GM21360 (cell line): Measurements from ENCODE around the gene CCDC134.
"Not testable (repeated sequence)": the region's sequence is repeated elsewhere in the genome, so short reads cannot be mapped to it uniquely, and the experiment has no call there.

Source experiments
- ATAC-seq: cut with Tn5 transposase; IDR thresholded peaks from one replicate; pipeline ENCODE4 v1.9.1; 2021; ENCODE audit warnings: mild to moderate bottlenecking, moderate library complexity; ENCODE audit not compliant: unreplicated experiment

Gene CCDC134

DNA sequence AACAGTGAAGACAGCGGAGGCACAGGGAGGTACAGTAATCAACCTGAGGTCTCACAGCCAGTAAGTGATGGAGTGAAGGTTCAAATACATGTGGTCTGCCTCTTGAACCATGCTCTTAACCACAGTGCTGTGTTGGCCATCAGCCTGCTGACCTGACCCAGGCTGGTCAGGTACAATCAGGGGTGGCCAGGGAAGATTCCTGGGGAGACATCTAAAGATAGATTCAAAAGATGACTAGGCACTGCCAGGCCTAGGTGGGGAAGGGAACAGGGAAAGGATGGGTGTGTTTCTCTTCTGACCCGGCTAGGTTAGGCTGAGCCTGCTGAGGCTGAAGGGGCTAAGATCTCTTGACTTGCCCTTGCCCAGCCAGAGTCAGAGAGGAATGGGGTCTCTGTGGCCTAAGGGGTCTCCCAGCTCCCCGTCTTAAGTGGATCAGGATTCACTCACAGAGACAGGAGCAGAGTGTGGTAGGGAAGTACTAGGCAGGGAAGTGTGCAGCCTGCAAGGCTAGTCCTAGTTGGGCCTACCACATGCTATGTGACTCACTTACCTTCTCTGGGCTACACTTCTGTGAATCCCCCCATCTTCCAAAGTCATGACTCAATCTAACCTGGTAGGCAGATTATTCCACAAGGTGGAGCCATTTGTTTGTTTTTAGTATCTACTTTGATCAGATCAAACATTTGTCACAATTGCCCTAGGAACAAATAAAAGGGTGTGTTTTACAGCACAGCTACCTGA, 22.0 kb downstream of the CCDC134 start:
- ATAC-seq: no peak

DNA sequence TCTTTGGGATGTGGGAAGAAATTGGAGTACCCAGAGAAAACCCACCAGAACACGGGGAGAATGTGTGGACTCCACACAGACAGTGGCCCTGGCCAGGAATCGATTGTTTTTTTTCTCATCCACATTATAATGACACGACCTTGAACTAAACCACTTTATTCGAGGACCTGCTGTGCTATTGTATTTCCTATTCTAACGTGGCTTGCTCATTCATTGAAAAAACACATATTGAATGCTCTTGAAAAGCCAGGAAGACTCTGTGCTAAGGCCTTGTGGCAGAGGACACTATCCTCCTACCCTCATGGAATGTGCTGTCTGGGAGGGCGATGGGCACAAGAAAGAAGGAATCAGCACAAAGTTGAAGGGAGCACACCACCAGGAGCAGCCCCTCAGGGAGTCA, 23.3 kb downstream of the CCDC134 start:
- no peak for ATAC-seq

DNA sequence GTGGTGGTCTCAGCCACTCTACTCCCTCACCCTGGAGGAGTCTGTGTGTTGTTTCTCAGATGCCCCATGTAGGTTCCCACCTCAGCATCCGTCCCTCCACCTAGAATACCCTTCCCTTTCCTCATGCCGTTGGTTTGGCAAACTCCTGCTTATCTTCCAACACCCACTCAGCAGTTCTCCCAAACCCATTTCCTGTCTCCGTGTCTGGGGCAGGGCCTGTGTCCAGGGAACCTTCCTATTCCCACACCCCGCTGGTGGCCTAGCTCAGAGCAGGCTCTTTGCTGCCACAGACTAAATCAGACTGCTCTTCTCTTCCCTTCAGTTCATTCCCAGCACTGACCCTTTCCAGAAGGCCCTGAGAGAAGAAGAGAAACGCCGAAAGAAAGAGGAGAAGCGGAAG, 24.9 kb downstream of the CCDC134 start:
- no peak for ATAC-seq

DNA sequence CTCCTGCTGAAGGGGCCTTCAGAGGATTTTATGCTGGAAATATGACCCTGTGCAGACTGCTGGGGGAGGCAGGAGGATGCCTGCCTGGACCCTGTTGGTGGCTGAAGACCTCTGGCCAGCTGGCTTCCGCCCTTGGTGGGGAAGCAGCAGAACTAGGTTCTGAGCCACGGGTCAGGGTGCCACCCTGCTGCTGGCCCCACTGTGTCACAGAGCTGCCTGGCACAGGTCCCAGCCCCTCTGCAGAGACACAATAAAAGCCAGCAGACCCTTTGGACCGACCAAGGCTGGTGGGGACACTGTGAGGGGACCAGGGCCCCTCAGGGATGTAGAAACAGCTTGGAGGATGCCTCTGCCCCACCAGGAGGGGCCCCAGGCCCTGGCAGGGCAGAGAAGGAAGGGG, 25.5 kb downstream of the CCDC134 start:
- no peak for ATAC-seq

DNA sequence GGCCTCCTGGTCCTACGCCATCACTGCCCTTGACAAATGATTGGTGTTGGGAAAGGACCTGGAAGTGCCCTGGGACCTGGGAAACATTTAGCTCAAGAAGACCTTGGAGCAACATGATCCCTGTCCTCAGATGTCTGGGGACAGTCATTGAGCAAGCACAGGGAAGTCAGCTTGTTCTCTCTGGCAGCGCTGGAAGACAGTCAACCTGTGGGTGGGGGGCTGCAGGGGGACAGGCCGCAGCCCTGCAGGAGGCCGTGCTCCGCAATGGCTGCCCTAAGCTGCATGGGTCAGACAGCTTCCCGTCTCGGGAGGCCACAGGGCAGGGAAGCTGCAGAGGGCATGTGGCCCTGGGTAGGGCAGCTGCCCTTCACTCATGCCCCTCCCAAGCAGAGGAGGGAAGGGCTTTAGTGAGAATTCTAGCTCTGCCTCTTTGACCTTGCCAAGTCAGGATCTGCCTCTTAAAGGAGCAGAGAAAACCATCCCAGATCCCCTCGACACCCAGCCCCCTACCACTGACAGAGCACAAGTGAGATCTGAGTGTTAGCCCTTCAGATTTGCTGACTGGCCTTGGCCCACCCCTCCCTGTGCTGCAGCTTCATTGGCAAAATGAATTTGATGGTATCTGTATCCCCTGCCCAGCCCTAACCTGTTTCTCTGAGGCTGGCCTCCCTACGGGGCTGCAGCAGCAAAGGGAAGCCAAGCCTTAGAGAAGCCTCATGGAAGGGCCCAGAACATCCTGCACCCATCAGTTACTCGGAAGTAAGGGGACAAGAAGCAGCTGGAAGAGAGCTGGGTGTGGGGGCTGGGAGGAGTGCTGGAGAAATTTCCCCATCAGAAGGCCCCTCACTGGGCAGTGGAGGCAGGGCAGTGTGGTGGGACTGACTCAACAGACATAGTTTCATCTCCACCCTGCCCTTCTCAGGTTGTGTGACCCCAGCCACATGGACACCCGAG, 26.2 kb downstream of the CCDC134 start:
- no peak for ATAC-seq

DNA sequence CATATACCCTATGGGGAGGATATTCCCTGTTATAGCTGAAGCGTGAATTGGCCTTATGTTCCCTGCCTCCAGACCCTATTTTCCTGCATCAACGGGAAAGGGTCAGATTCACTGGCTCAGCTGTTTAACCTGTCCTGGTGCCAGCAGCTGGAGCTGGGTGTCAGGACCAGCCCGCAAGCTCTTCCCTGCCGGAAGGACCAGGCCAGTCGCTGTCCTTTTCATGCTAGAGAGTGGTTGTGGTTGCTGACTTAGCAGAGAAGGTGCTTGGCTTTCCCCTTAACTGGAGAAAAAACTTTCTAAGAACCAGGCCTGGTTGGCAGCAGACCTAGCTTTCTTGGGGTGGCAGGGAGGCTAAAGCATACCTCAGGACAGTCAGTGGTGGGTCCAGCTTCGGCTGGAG, 27.2 kb downstream of the CCDC134 start:
- no peak for ATAC-seq

DNA sequence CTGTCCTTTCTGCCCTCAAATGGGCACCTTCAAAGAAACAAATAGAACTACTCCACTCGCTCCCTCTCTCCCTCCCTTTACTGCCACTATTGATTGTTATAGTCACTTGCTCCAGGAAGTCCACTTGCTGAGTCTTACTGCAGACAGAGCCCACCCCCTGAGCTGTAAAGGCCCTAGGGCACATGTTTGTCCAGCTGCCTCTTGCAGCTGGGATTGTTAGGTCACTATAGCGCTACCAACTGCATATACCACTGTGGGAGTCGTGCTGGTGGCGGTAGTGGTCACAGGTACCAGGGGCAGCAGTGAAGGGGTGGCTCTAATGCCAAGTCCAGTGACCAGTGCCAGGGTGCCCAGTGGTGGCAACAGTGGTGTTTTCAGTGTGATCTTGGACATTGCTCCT, 28.0 kb downstream of the CCDC134 start:
- no peak for ATAC-seq

DNA sequence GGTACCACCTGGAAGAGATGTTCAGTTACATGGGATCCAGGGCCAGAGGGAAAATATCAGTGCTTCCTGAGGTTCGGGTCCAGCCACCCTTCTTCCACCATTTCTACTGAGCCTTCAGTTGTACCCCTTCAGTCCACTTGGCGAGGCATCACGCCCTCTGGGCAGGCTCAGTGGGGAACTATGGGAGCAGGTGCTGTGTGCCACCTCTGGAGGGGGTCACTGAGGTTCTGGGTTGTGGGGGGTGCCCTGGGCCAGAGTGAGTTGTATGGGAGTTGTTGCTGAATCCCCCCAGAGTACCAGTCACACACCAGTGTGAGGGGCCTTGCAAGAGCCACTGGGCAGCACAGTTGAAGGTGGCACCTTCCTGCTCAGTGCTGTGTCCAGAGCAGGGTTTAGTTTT, 29.7 kb downstream of the CCDC134 start:
- no peak for ATAC-seq

DNA sequence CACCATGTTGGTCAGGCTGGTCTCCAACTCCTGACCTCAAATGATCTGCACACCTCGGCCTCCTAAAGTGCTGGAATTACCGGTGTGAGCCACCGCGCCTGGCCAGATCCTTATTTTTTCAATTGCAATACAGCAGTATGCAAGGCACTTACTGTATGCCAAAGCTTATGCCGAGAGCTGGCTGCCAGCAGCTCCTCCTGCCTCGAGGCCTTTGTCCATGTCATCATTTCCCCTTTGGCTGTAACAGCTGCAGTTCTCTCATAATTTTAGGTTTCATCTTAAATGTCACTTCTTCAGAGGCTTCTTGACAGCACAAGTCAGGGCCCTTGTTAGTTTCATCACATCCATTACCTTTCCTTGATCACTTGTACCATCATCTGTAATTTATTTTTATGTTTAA, 30.9 kb downstream of the CCDC134 start:
- no peak for ATAC-seq

DNA sequence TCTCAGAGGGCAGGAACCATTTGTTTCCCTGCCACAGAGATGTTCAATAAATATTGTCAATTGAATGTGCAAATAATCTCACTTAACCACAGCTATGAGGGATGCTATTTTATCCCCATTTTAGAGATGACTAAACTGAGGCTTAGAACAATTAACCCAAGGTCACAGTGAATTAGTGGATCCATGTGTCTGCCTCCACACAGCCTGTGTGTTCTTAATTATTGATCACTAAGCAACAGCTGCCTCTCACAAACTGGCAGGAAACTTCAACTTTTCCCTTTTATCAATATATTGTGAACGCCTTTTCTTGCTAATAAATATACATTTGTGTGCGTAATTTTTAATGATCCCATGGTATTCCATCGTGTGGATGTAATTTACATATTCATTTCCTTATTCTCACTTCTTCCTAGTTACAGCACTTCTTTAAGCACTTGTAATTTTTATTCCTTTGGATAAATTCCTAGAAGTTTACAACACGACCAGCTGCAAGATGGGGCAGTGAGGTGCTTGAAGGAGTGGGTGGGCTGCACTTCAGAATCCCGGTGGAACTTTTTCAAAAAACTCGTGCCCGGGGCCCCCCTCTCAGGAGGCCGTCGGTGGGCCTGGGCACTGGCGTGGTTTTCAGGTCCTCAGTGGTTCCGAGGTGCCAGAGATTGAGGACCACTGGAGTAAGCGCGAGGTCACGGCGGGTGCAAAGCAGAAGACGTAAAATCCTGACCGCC, 31.5 kb downstream of the CCDC134 start:
- no peak for ATAC-seq

DNA sequence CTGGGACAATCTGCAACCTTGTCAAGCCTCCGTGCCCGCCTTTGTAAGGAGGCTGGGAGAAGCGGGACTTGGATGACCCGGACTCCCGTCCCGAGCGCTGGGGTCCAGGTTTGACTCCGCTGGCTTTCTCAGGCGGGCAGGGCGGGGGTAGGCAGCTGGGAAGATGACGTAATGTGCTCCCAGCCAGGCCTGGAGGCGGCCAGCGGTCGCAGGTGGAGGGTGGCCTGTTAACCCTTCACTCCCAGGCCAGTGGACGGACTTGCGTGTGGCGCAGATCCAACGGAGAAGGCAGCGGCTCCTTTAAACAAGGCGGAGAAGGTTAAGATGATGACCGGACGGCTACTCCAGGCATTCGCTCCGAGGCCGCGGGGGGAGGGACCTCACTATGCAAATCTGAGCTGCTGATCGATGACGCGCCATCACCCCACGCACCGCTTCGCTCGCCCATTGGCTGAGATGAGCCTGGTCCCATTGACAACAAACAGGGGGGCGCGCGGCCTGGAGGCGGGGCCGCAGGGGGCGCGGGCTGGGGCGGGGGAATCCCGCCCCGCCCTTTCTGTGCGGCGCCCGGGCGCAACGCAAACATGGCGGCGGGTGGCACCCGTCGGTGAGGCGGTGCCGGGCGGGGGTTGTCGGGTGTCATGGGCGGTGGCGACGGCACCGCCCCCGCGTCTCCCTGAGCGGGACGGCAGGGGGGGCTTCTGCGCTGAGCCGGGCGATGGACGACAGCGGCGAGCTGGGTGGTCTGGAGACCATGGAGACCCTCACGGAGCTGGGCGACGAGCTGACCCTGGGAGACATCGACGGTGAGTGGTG, 32.3 kb downstream of the CCDC134 start, which contains the start of gene SREBF2:
TSS of gene SREBF2 (plus strand) at position 553 of the 816 bp plus-strand sequence. CDS start at position 719, 166 bp downstream.
- ATAC-seq: peak; percentile 80

DNA sequence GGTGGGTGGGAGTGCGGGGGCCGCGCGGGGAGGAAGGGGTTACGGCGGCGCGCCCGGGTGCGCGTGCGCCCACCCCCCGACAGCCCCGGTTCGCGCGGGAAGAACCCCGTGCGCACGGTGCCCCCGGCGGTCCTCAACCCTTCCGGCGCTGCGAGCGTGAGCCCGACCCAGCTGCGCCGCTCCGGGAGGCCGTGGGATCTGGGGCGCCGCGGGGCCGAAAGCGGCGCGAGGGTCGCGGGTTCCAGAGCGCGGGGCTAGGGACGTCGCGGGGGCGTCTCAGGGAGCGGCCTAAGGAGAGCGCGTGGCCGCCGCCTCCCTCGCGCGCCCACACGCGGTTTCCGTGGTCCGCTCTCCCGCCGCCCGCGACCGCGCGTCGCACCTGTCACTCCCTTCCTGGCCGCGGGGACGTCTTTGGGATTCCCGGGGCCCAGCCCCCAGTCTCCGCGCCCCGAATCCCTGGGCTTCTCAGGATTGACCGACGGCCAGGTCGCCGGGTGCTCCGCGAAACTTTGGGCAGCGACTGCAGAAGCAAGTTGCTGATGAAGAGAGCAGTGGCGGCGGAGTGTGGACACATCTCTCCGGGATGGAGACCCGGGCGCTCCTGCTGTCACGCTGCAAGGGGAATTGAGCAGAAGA, 33.0 kb downstream of the CCDC134 start:
- peak; percentile 22 for ATAC-seq

DNA sequence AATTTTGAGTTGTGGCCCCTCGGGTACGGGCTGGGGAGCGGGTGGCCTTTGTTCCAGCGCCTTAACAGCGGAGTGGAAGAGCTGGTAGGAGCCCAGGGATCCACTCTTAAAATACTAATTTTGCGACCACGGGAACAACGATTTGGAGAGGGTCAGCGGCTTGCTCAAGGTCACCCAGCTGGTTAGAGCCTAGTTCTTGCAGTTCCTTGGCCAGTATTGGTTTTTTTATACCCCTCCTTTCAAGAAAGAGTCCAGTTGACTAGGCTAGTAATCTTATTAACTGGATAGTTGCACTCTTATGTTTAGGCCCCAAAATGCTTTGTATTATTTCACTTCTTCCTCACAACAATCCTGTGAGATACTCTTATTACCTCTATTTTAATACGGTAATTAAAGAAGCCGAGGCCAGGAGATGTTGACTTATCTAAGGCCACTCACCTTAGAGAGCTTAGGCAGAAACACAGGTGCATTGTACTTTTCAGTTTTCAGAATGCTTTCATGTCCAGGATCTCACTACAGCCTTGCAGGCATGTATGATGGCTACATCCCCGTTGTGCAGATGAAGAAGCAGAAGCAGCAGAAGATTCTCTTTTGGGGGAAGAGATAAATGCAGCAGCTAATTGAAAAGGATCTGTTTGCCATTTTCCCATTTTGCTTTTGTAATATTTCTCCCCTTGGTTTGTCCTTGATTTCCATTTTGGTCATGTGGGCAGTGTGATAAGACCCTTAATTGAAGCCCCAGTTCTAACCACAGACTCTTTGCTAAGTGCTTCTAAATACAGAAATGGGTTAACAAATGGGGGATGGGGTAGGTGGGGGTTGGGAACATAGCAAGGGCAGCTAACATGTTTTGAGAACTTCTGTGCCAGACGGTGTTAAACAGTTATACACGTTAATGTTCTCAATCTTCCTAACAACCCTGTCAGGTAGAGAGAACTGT, 33.8 kb downstream of the CCDC134 start:
- no peak for ATAC-seq

DNA sequence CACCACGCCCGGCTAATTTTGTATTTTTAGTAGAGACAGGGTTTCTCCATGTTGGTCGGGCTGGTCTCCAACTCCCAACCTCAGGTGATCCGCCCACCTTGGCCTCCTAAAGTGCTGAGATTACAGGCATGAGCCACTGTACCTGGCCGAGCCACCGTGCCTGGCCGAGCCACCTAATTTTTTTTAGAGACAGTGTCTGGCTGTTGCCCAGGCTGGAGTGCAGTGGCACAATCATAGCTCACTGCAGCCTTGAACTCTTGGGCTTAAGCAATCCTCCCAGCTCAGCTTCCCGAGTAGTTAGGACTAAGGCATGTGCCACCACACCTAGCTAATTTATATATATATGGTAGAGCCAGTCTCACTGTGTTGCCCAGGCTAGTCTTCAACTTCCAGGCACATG, 35.0 kb downstream of the CCDC134 start:
- not testable (repeated sequence) for ATAC-seq

DNA sequence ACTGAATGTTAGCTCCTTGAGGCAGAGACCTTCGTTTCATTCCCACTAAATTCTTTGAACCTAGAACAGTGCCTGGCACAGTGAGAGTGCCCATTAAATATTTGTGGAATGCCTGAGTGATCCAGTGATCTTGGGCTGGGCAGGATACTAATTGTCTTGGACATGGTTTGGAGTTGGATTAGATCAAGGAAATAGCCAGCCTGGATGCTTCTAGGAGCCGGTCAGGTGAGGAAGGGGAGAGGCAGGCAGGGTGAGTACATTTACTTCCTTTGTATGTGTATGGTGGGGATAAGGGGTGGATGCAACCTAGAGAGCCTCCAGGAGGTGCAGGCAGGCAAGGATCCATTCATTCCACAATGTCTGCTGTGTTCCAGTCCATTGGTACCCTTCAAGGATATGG, 36.1 kb downstream of the CCDC134 start:
- ATAC-seq: no peak

DNA sequence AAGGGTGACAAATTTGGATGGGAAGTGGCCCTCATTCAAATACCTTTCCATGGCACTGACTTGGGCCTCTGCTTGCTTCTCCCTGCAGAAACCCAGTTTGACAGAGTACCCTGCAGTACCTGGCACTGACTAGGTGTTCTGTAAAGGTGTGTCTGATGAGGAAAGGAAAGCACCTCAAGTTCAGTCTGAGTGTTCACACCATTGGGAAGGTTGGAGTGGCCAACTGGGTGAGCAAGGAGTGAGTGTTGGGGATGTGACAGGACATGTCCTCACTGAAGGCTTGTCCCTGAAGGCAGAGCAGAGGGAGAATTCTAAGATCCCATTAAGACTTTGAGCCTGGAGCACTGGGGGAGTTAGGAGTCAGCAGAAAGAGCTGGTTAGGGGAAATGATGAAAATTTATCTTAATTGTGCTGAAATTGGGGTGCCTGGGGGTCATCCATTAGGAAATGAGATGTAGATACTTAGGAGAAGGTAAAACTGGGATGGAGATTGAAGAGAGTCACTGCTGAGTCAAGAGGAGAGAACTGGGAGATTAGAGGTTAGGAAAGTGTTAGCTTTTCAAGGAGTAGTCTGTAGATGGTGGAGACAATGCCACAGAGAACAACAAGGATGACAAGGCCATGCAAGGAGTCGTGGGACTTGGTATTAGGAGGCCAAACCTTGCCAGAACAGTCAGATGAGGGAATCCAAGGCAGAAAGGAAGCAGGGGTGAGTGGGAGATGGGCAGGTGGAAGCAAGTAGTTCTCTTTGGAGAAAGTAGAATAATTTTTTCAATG, 38.6 kb downstream of the CCDC134 start:
- no peak for ATAC-seq

DNA sequence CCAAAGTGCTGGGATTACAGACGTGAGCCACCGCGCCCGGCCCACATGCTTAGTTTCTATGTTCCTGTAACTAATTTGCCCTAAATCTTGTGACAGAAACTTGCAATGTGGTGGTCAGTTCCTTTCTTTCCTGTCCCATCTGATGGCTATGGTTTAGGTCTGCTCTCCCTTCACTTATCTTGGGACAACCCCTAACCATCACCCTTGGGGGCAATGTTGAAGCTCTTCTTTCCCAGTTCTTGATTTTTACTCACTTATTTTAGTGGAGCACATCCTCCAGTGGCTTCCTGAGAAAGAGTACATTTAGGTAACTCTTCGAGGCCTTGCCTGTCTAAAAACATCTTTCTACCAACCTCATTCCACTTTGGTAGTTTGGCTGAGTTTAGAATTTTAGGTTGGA, 39.7 kb downstream of the CCDC134 start:
- ATAC-seq: no peak

DNA sequence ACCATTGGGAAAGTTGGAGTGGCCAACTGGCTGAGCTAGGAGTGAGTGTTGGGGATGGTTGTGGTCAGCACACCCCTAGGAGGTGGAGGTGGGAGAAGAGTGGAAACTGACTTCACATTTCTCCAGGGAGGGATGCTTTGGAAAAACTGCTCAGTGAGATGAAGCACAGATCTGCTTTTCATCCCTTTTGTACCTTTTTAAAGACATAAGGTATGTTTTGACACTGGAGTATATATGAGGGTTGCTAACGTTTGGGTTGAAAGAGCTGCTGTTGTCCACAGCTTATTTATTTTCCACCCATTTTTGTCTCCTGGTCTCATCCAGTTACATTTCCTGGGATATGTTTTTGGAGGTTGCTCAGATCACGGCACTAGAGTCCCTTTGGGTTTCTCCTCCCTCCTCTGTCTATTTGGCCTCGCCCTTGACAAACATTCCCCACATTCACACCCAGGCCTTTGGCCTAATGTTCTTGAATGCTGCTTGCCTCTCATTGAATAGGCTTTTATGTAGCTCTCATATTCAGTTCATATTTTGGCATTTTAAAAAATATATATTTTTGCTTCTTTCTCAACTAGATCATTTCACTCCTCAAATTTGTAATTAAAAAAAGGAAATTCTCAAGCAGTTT, 40.7 kb downstream of the CCDC134 start:
- ATAC-seq: no peak
